B cell (primary cell): Measurements from ENCODE around the gene VPS13D. TPM values are rescaled to one million over a fixed set of nuclear protein-coding genes. Genes with fewer than 3 reads are reported as not detected.

Experiments
- ATAC-seq: fragments of 200-7000 bp; cut with Tn5 transposase; one replicate; pipeline ENCODE4 v1.10.0; 2021; ENCODE audit warnings: low read depth, mild to moderate bottlenecking, moderate number of reproducible peaks, moderate library complexity
- CTCF ChIA-PET: fragments of 350-600 bp; sonication (Branson Sonifier 250); formaldehyde crosslinking; loops from one replicate; lab custom pipeline; 2021; ENCODE audit warnings: antibody characterized with exemption, inconsistent platforms; lab: Charles Lee
- POLR2A ChIA-PET: fragments of 350-600 bp; sonication (Branson Sonifier 250); formaldehyde crosslinking; loops from one replicate; lab custom pipeline; 2021; ENCODE audit warnings: antibody characterized with exemption; lab: Charles Lee
- DNase-seq: peaks from one replicate; pipeline ENCODE4 v3.0.0; 2013
- H2AFZ ChIP-seq: 2 replicates; pipeline ENCODE4 v1.6.1; 2012; ENCODE audit warnings: mild to moderate bottlenecking, low read depth, low read length; ENCODE audit not compliant: insufficient read depth, poor library complexity, severe bottlenecking
- H3K27ac ChIP-seq, 2 donors: 1 replicate in 1 of 2; 2 replicates in 1 of 2; pipeline ENCODE4 v1.5.1; 2012 to 2013; ENCODE audit warnings: low read length in 2 of 2, mild to moderate bottlenecking in 2 of 2, moderate library complexity in 1 of 2
- H3K27me3 ChIP-seq, 4 experiments: fragments of 200-600 bp in 1 of 4; sonication (generic) in 1 of 4; replicated peaks in 1 of 4; 1 replicate in 2 of 4; 2 replicates in 2 of 4; pipeline versions ENCODE4 v1.6.1 to v1.7.0; 2013 to 2016; ENCODE audit warnings: low read length in 3 of 4, mild to moderate bottlenecking in 2 of 4, mixed read lengths in 1 of 4, moderate library complexity in 1 of 4; ENCODE audit not compliant: insufficient read depth in 4 of 4, control insufficient read depth in 3 of 4; ENCODE audit errors: control extremely low read depth in 1 of 4
- H3K36me3 ChIP-seq, 2 experiments: replicated peaks in 1 of 2; 1 replicate in 1 of 2; 2 replicates in 1 of 2; pipeline versions ENCODE4 v1.6.1 to v1.7.1; 2013; ENCODE audit warnings: low read length in 1 of 2; ENCODE audit not compliant: insufficient read depth in 2 of 2, control insufficient read depth in 1 of 2; ENCODE audit errors: control extremely low read depth in 1 of 2, extremely low read depth in 1 of 2
- H3K4me1 ChIP-seq, 2 donors: fragments of 200-600 bp in 1 of 2; sonication (generic) in 1 of 2; 1 replicate in 1 of 2; 2 replicates in 1 of 2; pipeline versions ENCODE4 v1.5.1 to v1.6.1; 2013 to 2017; ENCODE audit warnings: low read length in 2 of 2; ENCODE audit not compliant: control insufficient read depth in 2 of 2, insufficient read depth in 2 of 2
- H3K4me2 ChIP-seq: replicated peaks from 2 replicates; pipeline ENCODE3; 2012; ENCODE audit warnings: mild to moderate bottlenecking, low read depth, low read length; ENCODE audit not compliant: poor library complexity, severe bottlenecking
- H3K4me3 ChIP-seq, 5 experiments: fragments of 200-600 bp in 1 of 5; sonication (generic) in 1 of 5; 1 replicate in 3 of 5; 2 replicates in 2 of 5; pipeline versions ENCODE4 v1.5.1 to v1.7.0; 2011 to 2016; ENCODE audit warnings: low read length in 4 of 5, mild to moderate bottlenecking in 4 of 5, low read depth in 2 of 5, control low read depth in 1 of 5, moderate library complexity in 1 of 5; ENCODE audit not compliant: insufficient read depth in 1 of 5; ENCODE audit errors: control extremely low read depth in 1 of 5, extremely low read depth in 1 of 5
- H3K79me2 ChIP-seq: fragments of 200-600 bp; sonication (generic); one replicate; pipeline ENCODE4 v1.6.0; 2016; ENCODE audit warnings: low read length; ENCODE audit not compliant: control insufficient read depth, insufficient read depth
- H3K9ac ChIP-seq: fragments of 200-600 bp; sonication (generic); 2 replicates; pipeline ENCODE4 v1.6.1; 2017; ENCODE audit warnings: mild to moderate bottlenecking, low read length, moderate library complexity
- H3K9me3 ChIP-seq, 3 donors: one replicate each; pipeline versions ENCODE4 v1.6.1 to v1.7.1; 2013; ENCODE audit warnings: low read length in 2 of 3; ENCODE audit not compliant: control insufficient read depth in 2 of 3, insufficient read depth in 1 of 3; ENCODE audit errors: control extremely low read depth in 1 of 3
- H4K20me1 ChIP-seq: 2 replicates; pipeline ENCODE4 v1.6.0; 2012; ENCODE audit warnings: mild to moderate bottlenecking, low read length; ENCODE audit not compliant: insufficient read depth, control insufficient read depth, poor library complexity, severe bottlenecking
- H3K27ac Mint-ChIP-seq: one replicate; pipeline ENCODE4 v1.8.0; 2021; ENCODE audit warnings: mixed read lengths
- H3K27me3 Mint-ChIP-seq: one replicate; pipeline ENCODE4 v1.8.0; 2021; ENCODE audit warnings: mixed read lengths
- H3K4me1 Mint-ChIP-seq: one replicate; pipeline ENCODE4 v1.8.0; 2021; ENCODE audit warnings: mixed read lengths
- H3K4me3 Mint-ChIP-seq: one replicate; pipeline ENCODE4 v1.8.0; 2021; ENCODE audit warnings: mixed read lengths
- H3K9me3 Mint-ChIP-seq: one replicate; pipeline ENCODE4 v1.8.0; 2022; ENCODE audit warnings: mixed read lengths; ENCODE audit not compliant: insufficient read depth
- EZH2 ChIP-seq: IDR thresholded peaks from 2 replicates; pipeline ENCODE4 v1.6.1; 2012; ENCODE audit warnings: borderline replicate concordance, low read depth, mild to moderate bottlenecking, moderate library complexity, low read length; ENCODE audit not compliant: insufficient read depth, poor library complexity, severe bottlenecking
- WGBS: methylation state at CpG from one replicate; pipeline ENCODE4 v1.1.5; 2013; ENCODE audit warnings: missing lambda C conversion rate; ENCODE audit not compliant: insufficient coverage; 5-methylcytosine and 5-hydroxymethylcytosine counted together
- intact Hi-C: fragments of 100-400 bp; cut with micrococcal nuclease; formaldehyde crosslinking; loops from one replicate; pipeline ENCODE4 v1.10.0; 2022
- polyA plus RNA-seq: library from polyadenylated mRNA; depleted of rRNA; stranded (reverse); fragments of >200 nt; gene quantifications from 2 replicates; pipeline ENCODE4 v1.2.3, GENCODE V29; 2012
- total RNA-seq, 2 donors: library from RNA; stranded (reverse); fragments of 120-200 nt in 1 of 2; gene quantifications; 1 replicate in 1 of 2; 2 replicates in 1 of 2; pipeline versions ENCODE4 v1.2.3 to v1.2.4, GENCODE V29; 2013 to 2022
- TF ChIP-seq, protein P1 (sequence below): fragments of 200-600 bp; IDR thresholded peaks from one replicate; pipeline ENCODE4 v1.8.0; 2022; ENCODE audit warnings: antibody characterized with exemption, mild to moderate bottlenecking

The VPS13D gene
- total and polyA plus RNA-seq, 2 donors (not counting 1 experiment from before 2014, with no cell fraction given), result 29.9 to 104 TPM

- Histone ChIP-seq H3K27ac (no peak overlapping the region), H3K4me2 (no peak overlapping the region), H3K4me3 (no peak overlapping the region), H3K9ac (no peak overlapping the region), H4K20me1 (no peaks in the 10 kb centered on the region), H3K36me3 (no peaks in the 10 kb centered on the region), H3K9me3 (no peaks in the 10 kb centered on the region), H2AFZ (no peak overlapping the region), H3K79me2 (no peaks in the 10 kb centered on the region), H3K27me3 (no peaks in the 10 kb centered on the region), H3K4me1 (no peaks in the 10 kb centered on the region)
- DNase-seq (no peak), ATAC-seq (no peak)
- CTCF ChIA-PET, result interaction anchor here (0.9 kb wide), 1 partner anchor 16 kb away, joined by 3 read pairs; no protein-coding TSS in a partner anchor
- Mint-ChIP-seq H3K27me3 (no peaks in the 10 kb centered on the region), H3K27ac (no peak overlapping the region), H3K9me3 (no peaks in the 10 kb centered on the region), H3K4me3 (no peak overlapping the region), H3K4me1 (no peaks in the 10 kb centered on the region)
- WGBS, result 67% methylated on average over 1 of the region's 2 CpGs
- POLR2A ChIA-PET, result no interaction called here
- intact Hi-C loops, result no loop called here
- TF ChIP-seq EZH2, result no peak
- TF ChIP-seq, protein P1, sequence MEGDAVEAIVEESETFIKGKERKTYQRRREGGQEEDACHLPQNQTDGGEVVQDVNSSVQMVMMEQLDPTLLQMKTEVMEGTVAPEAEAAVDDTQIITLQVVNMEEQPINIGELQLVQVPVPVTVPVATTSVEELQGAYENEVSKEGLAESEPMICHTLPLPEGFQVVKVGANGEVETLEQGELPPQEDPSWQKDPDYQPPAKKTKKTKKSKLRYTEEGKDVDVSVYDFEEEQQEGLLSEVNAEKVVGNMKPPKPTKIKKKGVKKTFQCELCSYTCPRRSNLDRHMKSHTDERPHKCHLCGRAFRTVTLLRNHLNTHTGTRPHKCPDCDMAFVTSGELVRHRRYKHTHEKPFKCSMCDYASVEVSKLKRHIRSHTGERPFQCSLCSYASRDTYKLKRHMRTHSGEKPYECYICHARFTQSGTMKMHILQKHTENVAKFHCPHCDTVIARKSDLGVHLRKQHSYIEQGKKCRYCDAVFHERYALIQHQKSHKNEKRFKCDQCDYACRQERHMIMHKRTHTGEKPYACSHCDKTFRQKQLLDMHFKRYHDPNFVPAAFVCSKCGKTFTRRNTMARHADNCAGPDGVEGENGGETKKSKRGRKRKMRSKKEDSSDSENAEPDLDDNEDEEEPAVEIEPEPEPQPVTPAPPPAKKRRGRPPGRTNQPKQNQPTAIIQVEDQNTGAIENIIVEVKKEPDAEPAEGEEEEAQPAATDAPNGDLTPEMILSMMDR, result no peak
These were observed 294.4 kb downstream of the VPS13D start for GRCh38 chr1:12524266-12524665.

DNA sequence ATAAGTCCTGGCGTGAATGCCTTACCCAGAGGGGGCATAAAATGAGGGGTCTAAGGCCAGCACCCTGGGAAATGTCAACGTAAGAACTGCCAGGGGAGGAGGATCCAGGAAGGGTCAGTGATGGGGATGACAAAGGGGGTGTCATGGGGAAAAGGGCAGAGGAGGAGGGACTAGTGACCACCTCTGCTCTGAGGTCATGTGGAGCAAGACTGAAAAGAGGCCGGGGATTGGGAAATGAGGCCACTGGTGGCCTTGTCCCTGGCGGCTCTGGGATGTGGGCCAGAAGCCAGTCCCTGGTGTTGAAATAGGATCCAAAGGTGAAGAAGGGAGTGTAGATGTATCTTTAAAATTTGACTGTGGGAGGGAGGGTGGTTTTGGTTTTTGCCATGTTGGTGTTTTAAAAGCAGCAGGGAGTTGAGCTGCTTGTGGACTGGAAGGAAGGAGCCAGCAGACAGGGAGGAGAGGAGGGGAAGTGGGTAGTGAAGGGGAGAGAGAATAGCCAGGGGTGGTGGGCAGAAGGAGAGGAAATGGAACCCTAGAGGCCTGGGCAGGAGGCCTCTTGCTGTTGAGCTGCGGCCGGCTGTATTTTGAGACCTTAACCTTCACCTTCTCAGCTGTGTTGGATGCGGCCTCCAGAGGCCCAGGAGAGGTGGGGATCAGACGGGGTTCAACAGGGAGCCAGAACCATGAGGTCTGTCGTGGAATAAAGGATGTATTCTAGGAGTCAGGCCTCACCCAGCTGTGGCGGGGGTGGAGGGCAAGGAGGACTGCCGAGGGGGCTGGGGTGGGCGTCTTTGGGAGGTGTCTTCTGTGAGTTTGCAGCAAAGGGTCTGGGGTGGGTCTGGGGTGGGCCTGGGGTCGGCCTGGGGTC is 295.7 kb downstream of the VPS13D start:
- no peaks in the 10 kb centered on the region for H3K27me3 ChIP-seq
- ChIA-PET CTCF (no interaction called here), POLR2A (no interaction called here)
- H3K4me1 ChIP-seq, result no peaks in the 10 kb centered on the region
- intact Hi-C loops, result no loop called here
- ATAC-seq, result no peak
- no peaks in the 10 kb centered on the region for H3K9me3 ChIP-seq
- no peak overlapping the region for H3K9ac ChIP-seq
- Mint-ChIP-seq H3K27me3 (no peaks in the 10 kb centered on the region), H3K27ac (no peak overlapping the region), H3K9me3 (no peaks in the 10 kb centered on the region), H3K4me1 (no peaks in the 10 kb centered on the region), H3K4me3 (no peak overlapping the region)
- no peak overlapping the region for H2AFZ ChIP-seq
- no peak overlapping the region for H3K27ac ChIP-seq
- H3K79me2 ChIP-seq, result no peaks in the 10 kb centered on the region
- no peaks in the 10 kb centered on the region for H4K20me1 ChIP-seq
- no peak overlapping the region for H3K4me3 ChIP-seq
- H3K4me2 ChIP-seq, result no peak overlapping the region
- 92% methylated on average over 11 of the region's 13 CpGs for WGBS
- DNase-seq, result no peak
- H3K36me3 ChIP-seq, result no peaks in the 10 kb centered on the region
- TF ChIP-seq, protein P1, result no peak
